PC-3 (cell line): Measurements from ENCODE around the gene RASL10B.

ENCODE experiments used
- CTCF ChIP-seq: fragments of 300-600 bp; sonication (generic); conservative IDR thresholded peaks from 2 replicates; pipeline ENCODE4 v1.5.1; 2017; ENCODE audit warnings: antibody characterized with exemption, low read depth, mild to moderate bottlenecking, low read length
- EZH2 ChIP-seq: fragments of 300-600 bp; sonication (generic); IDR thresholded peaks from one replicate; pipeline ENCODE4 v1.6.1; 2017; ENCODE audit warnings: antibody characterized with exemption, mild to moderate bottlenecking, low read length; ENCODE audit not compliant: unreplicated experiment
- EZH2phosphoT487 ChIP-seq: fragments of 300-600 bp; sonication (generic); IDR thresholded peaks from 2 replicates; pipeline ENCODE4 v1.6.1; 2018; ENCODE audit warnings: mild to moderate bottlenecking, antibody characterized with exemption, low read length, borderline replicate concordance

GRCh38 chr17:35694906-35695305 lies 36.5 kb upstream of the RASL10B start:
- TF ChIP-seq CTCF (no peak), EZH2 (no peak), EZH2phosphoT487 (no peak)
